HEK293 (cell line): ENCODE results near the gene AATF.

ENCODE experiments used
- CTCF ChIA-PET: fragments of 350-600 bp; formaldehyde crosslinking; extraction: SDS; loops from one replicate; lab custom pipeline; 2021; ENCODE audit warnings: antibody characterized with exemption; lab: Yijun Ruan, JAX
- POLR2A ChIA-PET: fragments of 300-600 bp; formaldehyde crosslinking; extraction: SDS; loops from one replicate; lab custom pipeline; 2020; ENCODE audit warnings: antibody characterized with exemption, inconsistent platforms; lab: Yijun Ruan, JAX
- H3K27ac ChIP-seq: fragments of 200-500 bp; sonication (Bioruptor generic); 2 replicates; pipeline ENCODE4 v1.5.1; 2014; ENCODE audit warnings: low read depth, low read length, control low read depth, inconsistent platforms; ENCODE audit errors: extremely low read depth
- H3K36me3 ChIP-seq, 2 experiments: fragments of 200-500 bp in 1 of 2; sonication (Bioruptor generic) in 1 of 2; 1 replicate in 1 of 2; 2 replicates in 1 of 2; pipeline ENCODE4 v1.5.1; 2014 to 2017; ENCODE audit warnings: inconsistent platforms in 2 of 2, low read length in 2 of 2; ENCODE audit not compliant: control insufficient read depth in 2 of 2, insufficient read depth in 1 of 2
- H3K4me1 ChIP-seq: fragments of 200-500 bp; sonication (Bioruptor generic); 2 replicates; pipeline ENCODE4 v1.5.1; 2014; ENCODE audit warnings: mild to moderate bottlenecking, low read length, inconsistent platforms; ENCODE audit not compliant: control insufficient read depth, insufficient read depth
- H3K4me3 ChIP-seq: 2 replicates; pipeline ENCODE4 v1.5.1; 2011; ENCODE audit warnings: low read depth, mild to moderate bottlenecking, control low read depth, low read length, moderate library complexity
- H3K9me3 ChIP-seq: fragments of 200-500 bp; sonication (Bioruptor generic); 2 replicates; pipeline ENCODE4 v1.5.1; 2014; ENCODE audit warnings: low read depth, low read length, inconsistent platforms; ENCODE audit not compliant: control insufficient read depth, insufficient read depth
- GFI1B ChIP-seq: fragments of 450-650 bp; formaldehyde crosslinking; IDR thresholded peaks from 2 replicates; pipeline ENCODE4 v1.5.1; 2016; ENCODE audit warnings: missing biosample characterization, missing genetic modification characterization
- GLIS1 ChIP-seq: fragments of 450-650 bp; formaldehyde crosslinking; IDR thresholded peaks from 2 replicates; pipeline ENCODE4 v1.5.1; 2016; ENCODE audit warnings: missing biosample characterization, missing genetic modification characterization
- IKZF3 ChIP-seq: fragments of 450-650 bp; IDR thresholded peaks from 2 replicates; pipeline ENCODE4 v1.5.0; 2018; ENCODE audit warnings: missing biosample characterization, mild to moderate bottlenecking, missing genetic modification characterization, moderate library complexity
- KLF16 ChIP-seq: fragments of 450-650 bp; formaldehyde crosslinking; IDR thresholded peaks from 2 replicates; pipeline ENCODE4 v1.5.1; 2017; ENCODE audit warnings: missing biosample characterization, missing genetic modification characterization
- KLF7 ChIP-seq: fragments of 450-650 bp; formaldehyde crosslinking; IDR thresholded peaks from 2 replicates; pipeline ENCODE4 v1.5.1; 2016; ENCODE audit warnings: missing biosample characterization, missing genetic modification characterization, borderline replicate concordance
- MZF1 ChIP-seq: fragments of 450-650 bp; formaldehyde crosslinking; IDR thresholded peaks from 2 replicates; pipeline ENCODE4 v1.5.1; 2017; ENCODE audit warnings: missing biosample characterization, missing genetic modification characterization, borderline replicate concordance
- PRDM10 ChIP-seq: fragments of 450-650 bp; formaldehyde crosslinking; IDR thresholded peaks from 2 replicates; pipeline ENCODE4 v1.5.1; 2016; ENCODE audit warnings: missing biosample characterization, missing genetic modification characterization
- SETDB1 ChIP-seq: IDR thresholded peaks from one replicate; pipeline ENCODE4 v1.6.1; 2017; ENCODE audit warnings: mild to moderate bottlenecking, low read length, moderate library complexity, mixed read lengths; ENCODE audit not compliant: insufficient read length
- SP3 ChIP-seq: fragments of 450-650 bp; formaldehyde crosslinking; IDR thresholded peaks from 2 replicates; pipeline ENCODE4 v1.5.1; 2016; ENCODE audit warnings: missing biosample characterization, missing genetic modification characterization
- TSHZ1 ChIP-seq: fragments of 450-650 bp; formaldehyde crosslinking; IDR thresholded peaks from 2 replicates; pipeline ENCODE4 v1.5.1; 2016; ENCODE audit warnings: missing biosample characterization, missing genetic modification characterization, borderline replicate concordance
- ZBTB26 ChIP-seq: fragments of 450-650 bp; formaldehyde crosslinking; optimal IDR thresholded peaks from 2 replicates; pipeline ENCODE3; 2016; ENCODE audit warnings: missing biosample characterization, mild to moderate bottlenecking, missing genetic modification characterization
- ZBTB48 ChIP-seq: fragments of 450-650 bp; formaldehyde crosslinking; IDR thresholded peaks from 2 replicates; pipeline ENCODE4 v1.5.1; 2016; ENCODE audit warnings: missing biosample characterization, missing genetic modification characterization
- ZNF112 ChIP-seq: fragments of 450-650 bp; formaldehyde crosslinking; IDR thresholded peaks from 2 replicates; pipeline ENCODE4 v1.5.0; 2017; ENCODE audit warnings: missing biosample characterization, missing genetic modification characterization
- ZNF157 ChIP-seq: fragments of 450-650 bp; formaldehyde crosslinking; IDR thresholded peaks from 2 replicates; pipeline ENCODE4 v1.5.1; 2016; ENCODE audit warnings: missing biosample characterization, missing genetic modification characterization
- ZNF184 ChIP-seq: fragments of 450-650 bp; IDR thresholded peaks from 2 replicates; pipeline ENCODE4 v1.5.1; 2018; ENCODE audit warnings: missing biosample characterization, mild to moderate bottlenecking, missing genetic modification characterization
- ZNF280C ChIP-seq: fragments of 450-650 bp; formaldehyde crosslinking; IDR thresholded peaks from 2 replicates; pipeline ENCODE4 v1.5.1; 2016; ENCODE audit warnings: missing biosample characterization, missing genetic modification characterization
- ZNF366 ChIP-seq: fragments of 450-650 bp; formaldehyde crosslinking; conservative IDR thresholded peaks from 2 replicates; pipeline ENCODE4 v1.5.1; 2016; ENCODE audit warnings: missing biosample characterization, missing genetic modification characterization
- ZNF394 ChIP-seq: fragments of 450-650 bp; formaldehyde crosslinking; IDR thresholded peaks from 2 replicates; pipeline ENCODE4 v1.5.1; 2016; ENCODE audit warnings: missing biosample characterization, missing genetic modification characterization, mild to moderate bottlenecking, moderate library complexity, borderline replicate concordance
- ZNF48 ChIP-seq: fragments of 450-650 bp; formaldehyde crosslinking; IDR thresholded peaks from 2 replicates; pipeline ENCODE4 v1.5.1; 2016; ENCODE audit warnings: missing biosample characterization, missing genetic modification characterization
- ZNF704 ChIP-seq: fragments of 450-650 bp; formaldehyde crosslinking; IDR thresholded peaks from 2 replicates; pipeline ENCODE4 v1.5.1; 2016; ENCODE audit warnings: missing biosample characterization, missing genetic modification characterization
- ZXDB ChIP-seq: fragments of 450-650 bp; formaldehyde crosslinking; IDR thresholded peaks from 2 replicates; pipeline ENCODE4 v1.5.1; 2016; ENCODE audit warnings: missing biosample characterization, missing genetic modification characterization

AATF gene

GRCh38 chr17:36934692-36935630 is 13.8 kb upstream of the AATF start (continued):
- peak; percentile 40; the same call in 1 of the 2 replicates for TF ChIP-seq ZNF112 (tag by site-specific recombination)
- TF ChIP-seq KLF16 (tag by site-specific recombination), result peak; percentile 47; the same call in 1 of the 2 replicates
- peak; percentile 55 for TF ChIP-seq ZXDB (tag by site-specific recombination)
- peak; percentile 92 for TF ChIP-seq ZNF394 (tag by site-specific recombination)
- no peak for TF ChIP-seq ZNF184 (tag by site-specific recombination)
- TF ChIP-seq ZBTB48, result peak; percentile 73
- 0 out of 2 replicates have a peak, but pooled peaks have one; percentile 22 for TF ChIP-seq ZNF366
- no peak; the same call in 1 of the 2 replicates for TF ChIP-seq TSHZ1 (tag by site-specific recombination)
- TF ChIP-seq GFI1B (tag by site-specific recombination), result no peak
- peak; percentile 66; the same call in 1 of the 2 replicates for TF ChIP-seq MZF1 (tag by site-specific recombination)
- peak; percentile 87 for TF ChIP-seq ZBTB26 (tag by site-specific recombination)

- Histone ChIP-seq H3K4me3 (peak overlapping the region; percentile 69), H3K36me3 (peaks cover 0 to 15% of the 10 kb centered on the region in 2 experiments; a peak in 1 of 3 replicates), H3K4me1 (peaks cover 16% of the 10 kb centered on the region), H3K27ac (peak overlapping the region; percentile 73), H3K9me3 (no peaks in the 10 kb centered on the region)
- ChIA-PET CTCF (interaction anchor here (3.7 kb wide), 1 partner anchor 111 kb away, joined by 18 read pairs; no protein-coding TSS in a partner anchor), POLR2A (interaction anchor here (0.6 to 6.6 kb wide), 18 partner anchors 8 to 286 kb away, joined by 3 to 92 read pairs (median 6); partner anchors contain the start of gene AATF)
- TF ChIP-seq SP3 (tag by site-specific recombination) (peak; percentile 50; the same call in 1 of the 2 replicates), ZNF48 (tag by site-specific recombination) (no peak), SETDB1 (no peak), ZNF704 (tag by site-specific recombination) (no peak), ZNF157 (no peak), KLF7 (0 out of 2 replicates have a peak, but pooled peaks have one; percentile 46), IKZF3 (tag by site-specific recombination) (peak; percentile 64), ZNF394 (tag by site-specific recombination) (0 out of 2 replicates have a peak, but pooled peaks have one; percentile 16), PRDM10 (tag by site-specific recombination) (peak; percentile 96), GLIS1 (peak; percentile 63), ZNF280C (tag by site-specific recombination) (no peak)
These were observed 12.9 kb upstream of the AATF start for GRCh38 chr17:36935671-36936454.
